PC-3 (cell line): ENCODE results near the gene SYK. TPM values are rescaled to one million over a fixed set of nuclear protein-coding genes. Genes with fewer than 3 reads are reported as not detected.

Experiments used
- ATAC-seq: fragments of 200-7000 bp; cut with Tn5 transposase; 2 replicates; pipeline ENCODE4 v1.9.1; 2020; ENCODE audit warnings: mild to moderate bottlenecking, moderate library complexity
- BruUV-seq: library from RNA; stranded (reverse); fragments of 400-500 nt; replicated peaks from 2 replicates; lab custom pipeline; 2021; lab: Mats Ljungman, UMichigan
- CTCF ChIA-PET: fragments of 300-600 bp; sonication (Branson Sonifier 250); formaldehyde crosslinking; loops from one replicate; lab custom pipeline; 2022; ENCODE audit warnings: antibody characterized with exemption; lab: Charles Lee
- POLR2A ChIA-PET: fragments of 300-600 bp; sonication (Branson Sonifier 250); formaldehyde crosslinking; loops from one replicate; lab custom pipeline; 2022; ENCODE audit warnings: antibody characterized with exemption; ENCODE audit not compliant: unreplicated experiment; lab: Charles Lee
- DNase-seq: peaks from one replicate; pipeline ENCODE4 v3.0.0-alpha.2; 2015
- H2AFZ ChIP-seq: fragments of 300-600 bp; sonication (generic); 2 replicates; pipeline ENCODE4 v1.6.0; 2016; ENCODE audit warnings: antibody characterized with exemption, low read length
- H3F3A ChIP-seq: fragments of 300-600 bp; sonication (generic); one replicate; pipeline ENCODE4 v1.6.0; 2017; ENCODE audit warnings: antibody characterized with exemption, low read length, control low read depth, mild to moderate bottlenecking; ENCODE audit not compliant: unreplicated experiment
- H3K27ac ChIP-seq: fragments of 300-600 bp; sonication (generic); 2 replicates; pipeline ENCODE4 v1.5.1; 2016; ENCODE audit warnings: mild to moderate bottlenecking, low read length
- H3K27me3 ChIP-seq: fragments of 300-600 bp; sonication (generic); 2 replicates; pipeline ENCODE4 v1.6.1; 2016; ENCODE audit warnings: low read length, mixed read lengths
- H3K36me3 ChIP-seq: fragments of 300-600 bp; sonication (generic); 2 replicates; pipeline ENCODE4 v1.6.1; 2016; ENCODE audit warnings: low read depth, mixed run types, low read length, mixed read lengths
- H3K4me1 ChIP-seq: fragments of 300-600 bp; sonication (generic); 2 replicates; pipeline ENCODE4 v1.5.1; 2016; ENCODE audit warnings: low read length; ENCODE audit not compliant: insufficient read depth
- H3K4me2 ChIP-seq: fragments of 300-600 bp; sonication (generic); 2 replicates; pipeline ENCODE4 v1.6.0; 2016; ENCODE audit warnings: low read length
- H3K4me3 ChIP-seq: fragments of 300-600 bp; sonication (generic); 2 replicates; pipeline ENCODE4 v1.5.1; 2016; ENCODE audit warnings: mild to moderate bottlenecking, low read length, mixed read lengths
- H3K79me2 ChIP-seq: fragments of 300-600 bp; sonication (generic); 2 replicates; pipeline ENCODE4 v1.6.1; 2017; ENCODE audit warnings: low read length, mixed read lengths
- H3K9ac ChIP-seq: fragments of 300-600 bp; sonication (generic); 2 replicates; pipeline ENCODE4 v1.6.0; 2016; ENCODE audit warnings: mild to moderate bottlenecking, low read length
- H3K9me2 ChIP-seq: fragments of 300-600 bp; sonication (generic); replicated peaks from 2 replicates; pipeline ENCODE4 v1.6.1; 2016; ENCODE audit warnings: mixed run types, low read length, mixed read lengths
- H3K9me3 ChIP-seq: fragments of 300-600 bp; sonication (generic); 2 replicates; pipeline ENCODE4 v1.6.1; 2016; ENCODE audit warnings: low read length, mixed read lengths
- H4K20me1 ChIP-seq: fragments of 300-600 bp; sonication (generic); 2 replicates; pipeline ENCODE4 v1.6.1; 2016; ENCODE audit warnings: low read length, mixed read lengths
- EZH2 ChIP-seq: fragments of 300-600 bp; sonication (generic); IDR thresholded peaks from one replicate; pipeline ENCODE4 v1.6.1; 2017; ENCODE audit warnings: antibody characterized with exemption, mild to moderate bottlenecking, low read length; ENCODE audit not compliant: unreplicated experiment
- EZH2phosphoT487 ChIP-seq: fragments of 300-600 bp; sonication (generic); IDR thresholded peaks from 2 replicates; pipeline ENCODE4 v1.6.1; 2018; ENCODE audit warnings: mild to moderate bottlenecking, antibody characterized with exemption, low read length, borderline replicate concordance
- intact Hi-C: fragments of 100-400 bp; cut with micrococcal nuclease; formaldehyde crosslinking; loops from 2 replicates; pipeline ENCODE4 v1.9.0; 2023
- total RNA-seq: library from RNA; depleted of rRNA; stranded (reverse); fragments of >200 nt; gene quantifications from 2 replicates; pipeline ENCODE4 v1.2.3, GENCODE V29; 2014
- TF ChIP-seq, protein P1 (sequence below): fragments of 300-600 bp; sonication (generic); conservative IDR thresholded peaks from 2 replicates; pipeline ENCODE4 v1.5.1; 2017; ENCODE audit warnings: antibody characterized with exemption, low read depth, mild to moderate bottlenecking, low read length

Gene SYK
- total RNA-seq, 1 experiment from 2014 or later: 12.9 TPM

DNA sequence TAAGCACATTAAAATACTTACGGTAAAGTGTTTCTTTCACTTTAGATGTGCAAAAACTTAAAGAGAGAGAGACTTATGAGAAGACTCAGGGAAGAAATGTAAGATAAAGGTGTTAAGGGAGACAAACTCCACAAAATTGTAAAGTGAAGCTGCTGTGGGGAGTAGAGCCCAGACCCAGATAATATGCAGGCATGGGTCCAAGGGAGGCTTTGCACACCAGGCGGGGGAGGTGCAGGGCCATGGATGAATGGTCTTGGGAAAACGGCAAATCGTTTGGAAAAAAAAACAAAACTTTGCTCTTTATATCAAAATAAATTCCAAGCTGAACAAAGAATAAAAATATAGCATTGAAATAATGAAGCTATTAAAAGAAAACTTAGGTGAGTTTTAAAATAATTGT, 9.1 kb downstream of the SYK start:
- intact Hi-C loops: no loop called here
- ATAC-seq (no peak), DNase-seq (no peak)
- Histone ChIP-seq H4K20me1 (no peaks in the 10 kb centered on the region), H3K9me3 (no peaks in the 10 kb centered on the region), H3K27me3 (no peaks in the 10 kb centered on the region), H3K9ac (no peak overlapping the region), H3F3A (no peaks in the 10 kb centered on the region), H3K9me2 (no peaks in the 10 kb centered on the region), H3K4me2 (no peak overlapping the region), H3K36me3 (no peaks in the 10 kb centered on the region), H2AFZ (no peak overlapping the region), H3K27ac (no peak overlapping the region), H3K4me1 (peaks cover 13% of the 10 kb centered on the region), H3K4me3 (no peak overlapping the region), H3K79me2 (peaks cover under 1% of the 10 kb centered on the region; the same call in 1 of the 2 replicates)
- BruUV-seq: no TSS peak
- ChIA-PET CTCF (no interaction called here), POLR2A (interaction anchor here (0.8 kb wide), 1 partner anchor 9 kb away, joined by 3 read pairs; the partner anchor contains the start of gene SYK)
- TF ChIP-seq, protein P1, sequence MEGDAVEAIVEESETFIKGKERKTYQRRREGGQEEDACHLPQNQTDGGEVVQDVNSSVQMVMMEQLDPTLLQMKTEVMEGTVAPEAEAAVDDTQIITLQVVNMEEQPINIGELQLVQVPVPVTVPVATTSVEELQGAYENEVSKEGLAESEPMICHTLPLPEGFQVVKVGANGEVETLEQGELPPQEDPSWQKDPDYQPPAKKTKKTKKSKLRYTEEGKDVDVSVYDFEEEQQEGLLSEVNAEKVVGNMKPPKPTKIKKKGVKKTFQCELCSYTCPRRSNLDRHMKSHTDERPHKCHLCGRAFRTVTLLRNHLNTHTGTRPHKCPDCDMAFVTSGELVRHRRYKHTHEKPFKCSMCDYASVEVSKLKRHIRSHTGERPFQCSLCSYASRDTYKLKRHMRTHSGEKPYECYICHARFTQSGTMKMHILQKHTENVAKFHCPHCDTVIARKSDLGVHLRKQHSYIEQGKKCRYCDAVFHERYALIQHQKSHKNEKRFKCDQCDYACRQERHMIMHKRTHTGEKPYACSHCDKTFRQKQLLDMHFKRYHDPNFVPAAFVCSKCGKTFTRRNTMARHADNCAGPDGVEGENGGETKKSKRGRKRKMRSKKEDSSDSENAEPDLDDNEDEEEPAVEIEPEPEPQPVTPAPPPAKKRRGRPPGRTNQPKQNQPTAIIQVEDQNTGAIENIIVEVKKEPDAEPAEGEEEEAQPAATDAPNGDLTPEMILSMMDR: no peak
- no peak for TF ChIP-seq EZH2
- TF ChIP-seq EZH2phosphoT487: no peak

DNA sequence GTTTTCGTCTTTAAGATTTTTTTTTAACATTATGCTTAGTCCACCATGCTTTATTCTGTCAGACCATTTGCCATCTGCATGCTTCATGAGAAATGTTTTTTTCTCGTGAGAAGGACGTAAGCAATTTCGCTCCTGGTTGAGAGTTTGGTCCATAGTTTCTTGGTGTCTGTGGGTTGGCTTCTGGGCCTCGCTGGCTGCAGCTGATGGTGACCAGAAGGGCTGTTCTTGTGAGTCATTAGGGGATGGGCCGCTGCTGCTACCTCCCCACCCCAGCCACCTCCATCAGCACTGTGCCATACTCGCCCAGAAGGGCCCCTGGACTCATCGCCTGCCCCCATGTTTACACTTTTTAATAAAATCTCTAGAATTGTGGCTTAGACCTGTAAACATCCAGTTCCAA, 11.4 kb downstream of the SYK start:
- no TSS peak for BruUV-seq
- CTCF ChIA-PET: no interaction called here

DNA sequence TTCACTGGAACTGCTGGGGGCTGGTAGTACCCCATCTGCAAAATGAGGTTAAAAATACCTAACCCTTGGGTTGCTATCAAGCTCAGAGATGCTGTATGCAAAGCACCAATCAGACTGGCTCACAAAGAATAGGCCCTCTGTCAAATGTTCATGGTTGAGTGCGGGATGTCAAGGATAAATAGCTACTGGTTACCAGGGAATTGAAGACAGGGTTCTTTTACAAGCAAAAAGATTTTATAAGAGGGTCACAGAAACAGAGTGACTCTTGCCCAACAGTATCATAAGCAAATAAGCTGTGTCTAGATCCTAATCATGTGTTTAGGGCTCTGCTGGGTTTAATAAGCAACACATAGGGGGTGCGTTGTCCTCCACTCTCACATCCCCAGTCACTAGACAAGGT, 11.9 kb downstream of the SYK start:
- BruUV-seq: no TSS peak
- DNase-seq (no peak), ATAC-seq (no peak)
- Histone ChIP-seq H2AFZ (no peak overlapping the region), H4K20me1 (no peaks in the 10 kb centered on the region), H3K9me3 (no peaks in the 10 kb centered on the region), H3K9me2 (no peaks in the 10 kb centered on the region), H3K27ac (no peak overlapping the region), H3K36me3 (no peaks in the 10 kb centered on the region), H3K4me2 (no peak overlapping the region), H3K9ac (no peak overlapping the region), H3K27me3 (no peaks in the 10 kb centered on the region), H3K4me3 (no peak overlapping the region), H3K4me1 (peaks cover 13% of the 10 kb centered on the region), H3K79me2 (no peaks in the 10 kb centered on the region), H3F3A (no peaks in the 10 kb centered on the region)
- no peak for TF ChIP-seq EZH2phosphoT487
- no peak for TF ChIP-seq EZH2
- TF ChIP-seq, protein P1: no peak
- CTCF ChIA-PET: no interaction called here
- intact Hi-C loops: no loop called here
- POLR2A ChIA-PET: no interaction called here

More for the DNA sequence above, 11.4 kb downstream of the SYK start:
- DNase-seq: no peak
- H3K4me3 ChIP-seq: no peak overlapping the region
- H3K9ac ChIP-seq: no peak overlapping the region
- no peaks in the 10 kb centered on the region for H3F3A ChIP-seq
- peaks cover 13% of the 10 kb centered on the region for H3K4me1 ChIP-seq
- no peak overlapping the region for H2AFZ ChIP-seq
- H3K27me3 ChIP-seq: no peaks in the 10 kb centered on the region
- H3K79me2 ChIP-seq: no peaks in the 10 kb centered on the region
- H3K9me2 ChIP-seq: no peaks in the 10 kb centered on the region
- no peaks in the 10 kb centered on the region for H4K20me1 ChIP-seq
- no peak overlapping the region for H3K4me2 ChIP-seq
- intact Hi-C loops: no loop called here
- ATAC-seq: no peak
- TF ChIP-seq EZH2: no peak
- TF ChIP-seq, protein P1: no peak
- TF ChIP-seq EZH2phosphoT487: no peak
- no peaks in the 10 kb centered on the region for H3K36me3 ChIP-seq
- H3K9me3 ChIP-seq: no peaks in the 10 kb centered on the region
- POLR2A ChIA-PET: no interaction called here
- H3K27ac ChIP-seq: no peak overlapping the region
